Measurements from ENCODE around the gene UMAD1.

The UMAD1 gene

GRCh38 chr7:7736671-7737070 lies 96.1 kb downstream of the UMAD1 start:
- peak; percentile 76 for DNase-seq

GRCh38 chr7:7737674-7738073 lies 97.1 kb downstream of the UMAD1 start:
- no peak for DNase-seq

- peak; percentile 62 for DNase-seq
These were observed 97.6 kb downstream of the UMAD1 start for GRCh38 chr7:7738177-7738576.

- DNase-seq = peak; percentile 75
These were observed 98.1 kb downstream of the UMAD1 start for GRCh38 chr7:7738622-7739021.

GRCh38 chr7:7739204-7740036 lies 98.9 kb downstream of the UMAD1 start:
- DNase-seq = peak; percentile 49

- DNase-seq = no peak
These were observed 99.4 kb downstream of the UMAD1 start for GRCh38 chr7:7740037-7740355.

GRCh38 chr7:7742223-7742622 lies 101.7 kb downstream of the UMAD1 start:
- peak; percentile 39 for DNase-seq

- DNase-seq = no peak
These were observed 104.7 kb downstream of the UMAD1 start for GRCh38 chr7:7745258-7745657.

- no peak for DNase-seq
These were observed 105.4 kb downstream of the UMAD1 start for GRCh38 chr7:7745966-7746365.

- peak; percentile 80 for DNase-seq
These were observed 105.9 kb downstream of the UMAD1 start for GRCh38 chr7:7746458-7746857.

- no peak for DNase-seq
These were observed 110.2 kb downstream of the UMAD1 start for GRCh38 chr7:7750571-7751242.

GRCh38 chr7:7751243-7752092 lies 110.9 kb downstream of the UMAD1 start:
- peak; percentile 75 for DNase-seq

GRCh38 chr7:7756577-7756976 lies 116.0 kb downstream of the UMAD1 start:
- DNase-seq = no peak

- no peak for DNase-seq
These were observed 117.0 kb downstream of the UMAD1 start for GRCh38 chr7:7757576-7757975.

GRCh38 chr7:7761340-7761973 lies 120.9 kb downstream of the UMAD1 start:
- peak; percentile 81 for DNase-seq

GRCh38 chr7:7761974-7762779 lies 121.6 kb downstream of the UMAD1 start:
- DNase-seq = peak; percentile 72

GRCh38 chr7:7764520-7765396 lies 124.2 kb downstream of the UMAD1 start:
- peak; percentile 71 for DNase-seq

- DNase-seq = peak; percentile 48
These were observed 124.9 kb downstream of the UMAD1 start for GRCh38 chr7:7765422-7765821.

GRCh38 chr7:7766671-7767070 lies 126.1 kb downstream of the UMAD1 start:
- no peak for DNase-seq

- DNase-seq = peak; percentile 77
These were observed 128.6 kb downstream of the UMAD1 start for GRCh38 chr7:7768977-7769709.

Data from NCI-H69 (cell line).